Activated T-helper 1 cell treated with Interleukin-2 at 50 U/mL for 16 hours (primary cell): ENCODE data around the gene DLG5.
"Not testable (repeated sequence)": the region's sequence is repeated elsewhere in the genome, so short reads cannot be mapped to it uniquely, and the experiment has no call there.

ENCODE experiments used
- DNase-seq: peaks from one replicate; pipeline ENCODE4 v3.0.0-alpha.2; 2020; ENCODE audit warnings: low read depth

DLG5 gene

GRCh38 chr10:77792155-77792554 is 134.4 kb downstream of the DLG5 start:
- DNase-seq = no peak

GRCh38 chr10:77791506-77791905 is 135.0 kb downstream of the DLG5 start:
- no peak for DNase-seq

- DNase-seq = no peak
These were observed 136.7 kb downstream of the DLG5 start for GRCh38 chr10:77789861-77790260.

GRCh38 chr10:77789016-77789415 is 137.5 kb downstream of the DLG5 start:
- no peak for DNase-seq

GRCh38 chr10:77788496-77789010 is 138.0 kb downstream of the DLG5 start:
- no peak for DNase-seq

- no peak for DNase-seq
These were observed 139.1 kb downstream of the DLG5 start for GRCh38 chr10:77787440-77787839.

- no peak for DNase-seq
These were observed 141.7 kb downstream of the DLG5 start for GRCh38 chr10:77784856-77785255.

- DNase-seq = no peak
These were observed 144.1 kb downstream of the DLG5 start for GRCh38 chr10:77782328-77783061.

- DNase-seq = no peak
These were observed 144.9 kb downstream of the DLG5 start for GRCh38 chr10:77781451-77782327.

GRCh38 chr10:77780180-77780579 is 146.4 kb downstream of the DLG5 start:
- no peak for DNase-seq

GRCh38 chr10:77776487-77776886 is 150.1 kb downstream of the DLG5 start:
- no peak for DNase-seq

- no peak for DNase-seq
These were observed 151.6 kb downstream of the DLG5 start for GRCh38 chr10:77774940-77775391.

GRCh38 chr10:77773631-77774426 is 152.7 kb downstream of the DLG5 start:
- no peak for DNase-seq

GRCh38 chr10:77772852-77773600 is 153.5 kb downstream of the DLG5 start:
- not testable (repeated sequence) for DNase-seq

- no peak for DNase-seq
These were observed 154.7 kb downstream of the DLG5 start for GRCh38 chr10:77771851-77772250.

GRCh38 chr10:77771450-77771849 is 155.1 kb downstream of the DLG5 start:
- DNase-seq = no peak

- no peak for DNase-seq
These were observed 155.7 kb downstream of the DLG5 start for GRCh38 chr10:77770868-77771175.

- DNase-seq = no peak
These were observed 156.3 kb downstream of the DLG5 start for GRCh38 chr10:77770081-77770867.

- DNase-seq = no peak
These were observed 158.5 kb downstream of the DLG5 start for GRCh38 chr10:77768039-77768438.
